ENCODE measurements around the gene PLXNC1.

The PLXNC1 gene

GRCh38 chr12:94229902-94230301, 81.5 kb downstream of the PLXNC1 start:
- in situ Hi-C loops (cut with MboI; ENCODE audit: low sequenced_read_pairs), result no loop called here

DNA sequence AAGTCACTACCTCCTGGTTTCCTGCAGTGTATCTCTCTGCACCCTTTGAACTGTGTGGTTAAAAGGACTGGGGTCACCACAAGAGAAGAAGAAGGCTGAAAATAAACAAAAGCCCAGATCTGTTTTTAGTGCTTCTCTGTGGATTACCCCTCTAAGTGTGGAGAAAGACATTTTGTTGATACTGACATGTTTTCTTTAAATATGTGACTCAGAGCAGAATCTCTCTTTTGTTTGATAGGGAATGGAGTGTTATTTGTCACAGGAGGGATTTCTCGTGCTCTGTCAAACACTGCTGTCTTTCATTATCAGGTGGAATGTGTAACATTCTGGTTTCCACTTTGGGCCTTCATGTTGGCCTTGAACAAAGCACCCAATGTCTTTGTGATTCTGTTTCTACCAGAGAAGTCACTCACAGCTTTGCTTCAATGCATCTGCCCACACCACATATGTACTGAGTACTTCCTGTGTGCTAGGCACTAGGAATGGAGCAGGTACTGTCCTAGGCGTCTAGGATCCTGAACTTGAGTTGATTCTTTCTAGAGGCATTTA, 82.1 kb downstream of the PLXNC1 start:
- in situ Hi-C loops (cut with MboI; ENCODE audit: low sequenced_read_pairs), result no loop called here

DNA sequence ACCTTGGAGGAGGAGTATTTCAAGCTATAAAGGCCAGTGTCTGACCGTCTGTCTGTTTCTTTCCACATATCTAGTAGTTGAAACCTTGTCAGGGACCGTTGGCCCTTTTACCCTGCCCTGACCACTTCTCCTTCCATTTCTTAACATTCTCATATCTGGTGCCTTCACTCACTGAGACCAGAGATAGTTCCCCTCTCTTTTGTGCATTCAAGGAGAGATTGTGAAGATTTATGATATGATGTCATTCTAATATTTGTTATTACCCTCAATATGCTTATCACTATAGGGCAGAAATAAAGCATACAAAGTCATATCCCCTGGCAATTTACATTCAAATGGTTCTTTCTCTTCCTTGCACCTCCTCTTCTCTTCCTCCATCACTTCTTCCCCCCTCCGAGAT, 83.3 kb downstream of the PLXNC1 start:
- in situ Hi-C loops (cut with MboI; ENCODE audit: low sequenced_read_pairs), result no loop called here

DNA sequence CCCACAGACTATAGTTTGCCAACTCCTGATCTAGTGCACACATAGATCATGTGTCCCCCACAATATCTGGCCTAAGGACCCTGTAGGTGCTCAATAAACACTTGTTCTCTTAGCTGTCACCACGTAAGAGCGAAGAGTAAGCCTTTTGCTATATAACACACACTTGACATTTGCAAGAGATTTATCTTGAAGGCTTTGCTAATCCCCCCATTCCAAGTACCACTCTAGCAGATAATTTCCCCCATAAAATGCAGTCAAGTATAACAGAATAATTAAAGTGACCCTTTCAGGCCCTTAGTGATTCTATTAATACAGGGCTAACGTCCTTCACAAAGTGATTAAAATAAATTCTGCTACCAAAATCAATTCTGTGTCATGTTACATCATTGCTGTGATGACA, 87.5 kb downstream of the PLXNC1 start:
- in situ Hi-C loops (cut with MboI; ENCODE audit: low sequenced_read_pairs), result no loop called here

DNA sequence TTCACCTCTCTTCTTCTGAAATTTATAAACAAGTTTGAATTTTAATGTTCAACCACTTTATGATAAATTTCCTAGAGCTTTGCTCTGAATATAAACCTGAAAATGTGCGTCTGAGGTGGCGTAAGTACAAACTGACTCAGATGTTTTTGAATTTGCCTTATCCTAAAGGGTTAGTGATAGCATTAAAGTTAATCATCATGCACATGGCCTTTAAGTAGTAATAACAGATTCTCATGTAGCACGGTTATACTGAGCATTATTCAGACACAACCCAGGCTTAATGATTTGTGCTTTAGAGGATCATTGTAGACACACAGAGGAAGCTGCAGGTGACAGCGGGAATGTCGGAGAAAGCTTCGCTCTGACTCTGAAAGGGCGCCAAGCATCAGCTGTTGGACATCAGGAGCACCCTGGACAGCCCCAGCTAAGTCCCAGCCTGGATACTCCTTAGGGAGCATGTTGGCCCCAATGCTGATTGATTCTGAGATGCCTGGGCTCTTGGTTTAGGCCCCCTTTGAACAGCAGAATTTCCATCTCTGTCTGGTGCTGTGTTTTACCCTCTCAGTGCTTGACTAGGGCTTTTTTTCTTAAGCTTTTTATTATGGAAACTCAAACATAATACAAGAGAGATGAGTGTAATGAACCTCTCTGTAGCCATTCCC, 91.1 kb downstream of the PLXNC1 start:
- in situ Hi-C loops (cut with MboI; ENCODE audit: low sequenced_read_pairs), result no loop called here

DNA sequence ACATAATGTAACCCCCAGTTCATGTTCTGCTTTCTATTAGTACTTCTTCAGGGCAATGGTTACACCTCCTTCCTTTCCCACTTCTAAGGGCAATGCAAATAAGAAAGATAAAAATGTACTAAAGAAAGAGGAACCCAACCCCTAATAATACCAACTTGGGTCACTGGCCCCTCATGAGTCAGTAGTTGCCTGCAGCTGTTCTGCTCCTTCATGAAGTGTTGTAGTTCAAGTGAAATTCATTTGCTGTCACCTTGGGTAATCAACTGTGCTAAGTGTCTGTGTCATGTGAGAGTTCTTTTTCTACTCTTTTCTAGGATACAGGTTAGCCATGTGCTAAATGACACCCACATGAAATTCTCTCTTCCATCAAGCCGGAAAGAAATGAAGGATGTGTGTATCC, 91.8 kb downstream of the PLXNC1 start:
- in situ Hi-C loops (cut with MboI; ENCODE audit: low sequenced_read_pairs), result loop anchor here (10.0 kb wide), 1 partner anchor 65 kb away; no protein-coding TSS in a partner anchor

- in situ Hi-C loops (cut with MboI; ENCODE audit: low sequenced_read_pairs), result loop anchor here (10.0 kb wide), 1 partner anchor 68 kb away; no protein-coding TSS in a partner anchor
Observed at GRCh38 chr12:94242901-94243300, 94.5 kb downstream of the PLXNC1 start.

- in situ Hi-C loops (cut with MboI; ENCODE audit: low sequenced_read_pairs), result loop anchor here (10.0 kb wide), 1 partner anchor 70 kb away; no protein-coding TSS in a partner anchor
Observed at GRCh38 chr12:94244165-94245133, 96.1 kb downstream of the PLXNC1 start.

DNA sequence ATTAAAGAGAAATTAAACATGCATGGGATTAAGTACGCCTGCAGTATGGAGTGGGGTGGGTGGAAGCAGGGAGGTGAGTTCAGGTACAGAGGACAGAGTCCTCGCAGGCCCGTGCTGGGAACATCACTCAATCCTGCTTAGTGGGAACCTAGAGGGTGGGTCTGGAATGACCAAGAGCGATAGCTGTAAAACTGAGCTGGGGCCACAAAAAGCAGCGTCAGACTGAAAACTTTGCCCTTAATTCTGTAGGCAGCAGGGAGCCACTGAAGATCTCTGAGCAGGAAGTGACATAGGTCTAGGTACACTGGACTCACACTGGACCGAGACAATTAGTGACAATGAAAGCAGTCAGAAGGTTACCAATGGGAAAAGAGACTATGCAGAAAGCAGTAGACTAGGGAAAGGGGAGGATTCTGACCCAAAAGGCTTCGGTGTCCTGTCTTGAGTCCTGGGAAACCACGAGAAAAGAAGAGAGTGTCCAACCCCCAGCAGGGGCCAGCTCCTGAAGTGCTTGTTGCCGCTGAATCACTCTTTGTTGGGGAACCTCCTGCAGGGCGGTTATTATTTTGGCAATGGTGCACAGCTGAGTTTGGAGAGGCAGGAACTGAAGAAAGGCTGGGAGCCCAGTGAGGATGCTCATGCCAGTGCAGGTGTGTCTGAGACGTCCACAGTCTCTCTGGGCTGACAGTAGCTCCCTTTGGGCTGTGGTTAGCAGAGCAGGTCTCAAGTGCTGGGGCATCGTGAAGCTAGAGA, 97.4 kb downstream of the PLXNC1 start:
- in situ Hi-C loops (cut with MboI; ENCODE audit: low sequenced_read_pairs), result loop anchor here (10.0 kb wide), 1 partner anchor 71 kb away; no protein-coding TSS in a partner anchor

GRCh38 chr12:94247246-94247645, 98.9 kb downstream of the PLXNC1 start:
- in situ Hi-C loops (cut with MboI; ENCODE audit: low sequenced_read_pairs), result loop anchor here (10.0 kb wide), 1 partner anchor 72 kb away; no protein-coding TSS in a partner anchor

DNA sequence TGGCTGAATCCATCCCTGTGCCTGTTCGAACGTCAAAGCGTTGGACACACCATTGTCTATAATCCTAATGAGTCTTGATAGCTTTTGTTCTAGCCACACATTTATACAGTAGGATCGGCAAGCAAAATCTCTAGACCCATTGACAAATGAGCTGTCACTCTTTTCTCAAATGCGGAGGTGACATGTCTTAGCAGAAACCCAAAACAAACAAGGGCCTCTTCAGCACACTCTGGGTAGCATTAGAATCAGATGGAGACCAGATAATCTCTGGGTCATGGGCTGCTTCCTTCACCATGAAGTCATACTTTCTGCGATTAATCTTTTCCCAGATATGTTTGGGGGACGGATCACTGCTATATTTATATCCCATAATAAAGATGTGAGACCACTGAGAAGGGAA, 100.2 kb downstream of the PLXNC1 start:
- in situ Hi-C loops (cut with MboI; ENCODE audit: low sequenced_read_pairs), result loop anchor here (10.0 kb wide), 1 partner anchor 74 kb away; no protein-coding TSS in a partner anchor

DNA sequence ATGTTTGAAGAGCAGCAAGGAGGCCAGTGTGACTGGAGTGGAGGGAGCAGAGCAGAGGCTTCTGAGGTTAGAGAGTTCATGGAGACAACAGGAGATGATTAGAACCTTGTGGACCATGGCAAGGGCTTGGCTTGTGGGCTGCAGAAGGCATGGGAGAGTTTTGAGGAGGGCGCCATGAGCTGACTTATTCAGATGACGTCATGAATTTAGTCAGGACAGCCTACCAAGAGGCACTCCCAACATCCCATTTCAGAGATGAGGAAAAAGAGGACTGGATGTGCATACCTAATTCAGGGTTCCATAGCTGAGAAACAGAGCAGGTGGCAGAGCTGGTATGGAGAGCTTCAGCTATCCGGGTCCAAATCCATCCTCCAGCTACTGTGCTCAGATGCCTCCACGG, 101.8 kb downstream of the PLXNC1 start:
- in situ Hi-C loops (cut with MboI; ENCODE audit: low sequenced_read_pairs), result no loop called here

DNA sequence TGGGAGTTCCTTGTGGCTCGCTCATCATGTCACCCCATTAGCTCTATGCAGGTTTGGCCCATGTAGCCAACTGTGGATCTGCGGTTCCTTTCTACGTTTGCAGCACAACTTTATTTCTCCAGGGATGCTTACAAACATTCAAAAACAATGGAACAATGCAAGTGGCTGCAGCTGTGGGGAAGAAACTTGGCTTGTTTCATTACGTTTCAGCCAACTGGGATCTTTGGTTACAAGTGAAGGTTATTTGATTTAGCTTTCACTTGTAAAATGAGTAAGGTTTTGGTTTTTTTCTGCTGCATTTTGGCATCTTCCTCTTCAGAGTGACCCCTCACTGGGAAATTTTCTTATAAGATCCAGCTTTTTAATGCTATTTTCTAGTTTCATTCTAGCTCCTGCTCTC, 105.9 kb downstream of the PLXNC1 start:
- in situ Hi-C loops (cut with MboI; ENCODE audit: low sequenced_read_pairs), result no loop called here

DNA sequence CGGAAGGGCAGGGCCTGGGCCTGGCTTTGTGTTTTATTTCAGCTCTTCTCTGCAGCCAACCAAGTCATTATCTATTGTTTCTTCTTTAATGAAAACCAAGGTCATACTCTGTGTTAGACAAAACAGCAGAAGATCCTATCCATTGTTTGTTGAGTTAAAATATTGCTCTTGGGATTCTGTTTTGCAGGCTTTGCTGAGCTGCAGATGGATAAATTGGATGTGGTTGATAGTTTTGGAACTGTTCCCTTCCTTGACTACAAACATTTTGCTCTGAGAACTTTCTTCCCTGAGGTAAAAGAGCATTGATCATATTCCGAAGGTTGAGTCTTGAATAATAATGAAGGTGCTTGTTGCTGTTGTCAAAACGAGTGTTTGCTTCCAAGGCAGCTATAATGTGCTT, 106.6 kb downstream of the PLXNC1 start:
- in situ Hi-C loops (cut with MboI; ENCODE audit: low sequenced_read_pairs), result no loop called here

- in situ Hi-C loops (cut with MboI; ENCODE audit: low sequenced_read_pairs), result no loop called here
Observed at GRCh38 chr12:94255428-94255827, 107.1 kb downstream of the PLXNC1 start.

DNA sequence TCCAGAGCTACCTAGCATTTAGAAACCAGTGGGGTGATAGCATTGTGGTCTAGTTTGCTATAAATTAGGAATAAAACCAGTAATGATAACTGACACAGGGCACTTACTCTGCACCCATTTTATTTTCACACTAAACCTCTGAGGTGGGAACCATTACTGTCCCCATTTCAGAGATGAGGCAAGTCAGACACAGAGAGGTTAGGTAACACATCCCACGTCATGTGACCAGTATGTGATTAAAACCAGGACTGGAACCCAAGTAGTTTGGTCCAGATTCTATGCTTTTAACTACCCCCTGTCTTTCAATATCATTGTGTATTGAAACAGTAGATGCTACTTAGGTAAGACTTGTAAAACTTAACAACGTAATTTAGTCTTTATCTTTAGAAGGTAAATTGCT, 110.2 kb downstream of the PLXNC1 start:
- in situ Hi-C loops (cut with MboI; ENCODE audit: low sequenced_read_pairs), result no loop called here

DNA sequence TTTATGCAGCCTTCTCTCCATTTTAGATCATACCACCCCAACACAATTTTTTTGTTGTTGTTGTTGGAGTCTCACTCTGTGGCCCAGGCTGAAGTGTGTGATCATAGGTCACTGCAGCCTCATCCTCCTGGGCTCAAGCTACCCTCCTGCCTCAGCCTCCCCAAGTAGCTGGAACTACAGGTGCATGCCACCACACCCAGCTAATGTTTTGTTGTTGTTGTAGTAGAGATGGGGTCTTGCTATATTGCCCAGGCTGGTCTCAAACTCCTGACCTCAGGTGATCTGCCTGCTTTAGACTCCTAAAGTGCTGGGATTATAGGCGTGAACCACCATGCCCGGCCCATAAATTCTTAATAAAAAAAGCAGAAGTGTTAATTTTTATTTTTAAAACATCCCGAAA, 111.6 kb downstream of the PLXNC1 start:
- in situ Hi-C loops (cut with MboI; ENCODE audit: low sequenced_read_pairs), result no loop called here

- in situ Hi-C loops (cut with MboI; ENCODE audit: low sequenced_read_pairs), result no loop called here
Observed at GRCh38 chr12:94260717-94261116, 112.3 kb downstream of the PLXNC1 start.

GRCh38 chr12:94261119-94261518, 112.7 kb downstream of the PLXNC1 start:
- in situ Hi-C loops (cut with MboI; ENCODE audit: low sequenced_read_pairs), result no loop called here

GRCh38 chr12:94261786-94262185, 113.4 kb downstream of the PLXNC1 start:
- in situ Hi-C loops (cut with MboI; ENCODE audit: low sequenced_read_pairs), result no loop called here

Measured in HL-60/S4 treated with phorbol 12-myristate 13-acetate at 8.2 ng/mL for 4 days and 3 days (cell line).